Measurements from ENCODE around the gene PLXNA3. TPM values are rescaled to one million over a fixed set of nuclear protein-coding genes. Genes with fewer than 3 reads are reported as not detected.

The PLXNA3 gene
- total and polyA plus RNA-seq, 12 donors, result 9.7 to 35.3 (median 16.7) TPM

DNA sequence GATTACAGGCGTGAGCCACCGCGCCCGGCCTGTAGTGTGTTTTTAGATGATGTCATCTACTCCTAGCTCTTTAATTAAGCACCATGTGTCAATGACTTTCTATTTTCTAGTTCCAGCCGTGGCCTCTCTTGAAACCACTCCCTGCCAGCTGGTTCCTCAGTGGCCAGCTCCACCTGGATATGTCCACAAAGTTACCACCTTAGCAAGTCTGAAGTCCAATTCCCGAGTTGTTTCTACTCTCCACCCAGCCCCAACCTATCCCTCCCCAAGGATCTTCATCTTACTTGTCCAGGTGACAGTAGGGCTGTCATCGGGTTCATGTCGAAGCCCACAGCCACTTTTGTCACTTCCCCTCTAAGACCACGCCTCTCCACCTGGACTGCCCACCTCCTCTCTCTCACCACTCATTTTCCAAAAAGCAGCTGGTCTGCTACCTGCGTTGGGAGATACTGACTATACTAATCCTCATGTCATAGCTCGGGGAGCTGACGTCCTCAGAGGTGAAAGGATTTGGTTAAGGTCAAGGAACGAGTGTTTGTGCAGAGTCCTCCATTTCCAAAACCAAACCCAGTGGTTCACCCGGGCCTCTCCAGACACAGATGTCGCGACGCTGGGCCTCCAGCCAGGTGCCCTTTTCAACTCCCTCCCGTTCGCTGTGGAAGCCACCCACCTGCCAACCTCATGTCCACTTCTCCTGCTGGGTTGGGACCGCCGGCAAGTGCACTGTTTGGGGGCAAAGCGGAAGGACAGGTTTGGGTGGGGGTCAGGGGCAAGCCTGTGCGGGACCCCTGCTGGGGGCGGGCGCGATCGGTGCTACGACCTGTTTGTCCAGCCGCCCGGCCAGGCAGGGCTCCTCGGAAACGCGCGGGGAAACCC is 57.2 kb downstream of the PLXNA3 start:
- DNase-seq, result peak; percentile 23 to 48

DNA sequence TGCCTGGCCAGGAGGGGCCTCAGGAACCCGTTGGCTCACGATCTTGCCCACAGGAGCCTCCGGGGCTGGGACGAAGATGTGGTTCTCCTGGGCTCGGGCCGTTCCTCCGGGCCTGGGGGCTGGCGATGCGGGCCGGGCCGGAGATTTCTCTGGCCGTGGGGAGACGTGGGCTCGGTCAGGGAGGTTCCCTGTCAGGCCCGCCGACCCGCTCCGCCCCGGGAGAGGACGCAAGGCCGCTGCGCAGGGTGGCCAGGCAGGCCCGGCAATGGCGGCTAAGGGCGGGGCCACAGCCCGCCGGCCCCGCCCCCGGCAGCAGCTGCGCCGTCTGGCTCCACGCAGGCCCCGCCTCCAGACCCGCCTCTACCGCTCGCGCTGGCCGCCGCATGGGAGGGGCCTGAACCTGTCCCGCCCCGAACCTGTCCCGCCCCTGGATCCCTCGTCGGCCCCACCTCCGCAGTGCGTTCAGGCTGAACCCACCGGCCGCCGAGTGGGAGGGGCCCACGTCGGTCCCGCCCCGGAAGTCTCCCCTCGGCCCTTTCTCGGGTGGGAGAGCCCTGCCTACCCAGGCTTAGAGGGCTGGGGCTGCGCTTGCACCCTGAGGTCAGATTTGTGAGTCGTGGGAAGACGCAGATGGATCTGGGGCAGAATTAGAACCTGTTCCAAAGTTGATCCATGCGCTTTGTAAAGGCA is 58.0 kb downstream of the PLXNA3 start, which contains the start of gene FAM3A:
Gene FAM3A, minus strand, starts transcription at position 267 of the 690 bp plus-strand sequence. CDS start 460 bp downstream, outside the sequence.
- peak within 1 kb of the TSS; percentile 47 to 82 (median 72) for H3K4me3 ChIP-seq
- H3K27me3 ChIP-seq, result peaks cover 0 to 5% (median 0%) of the 10 kb centered on the region in 7 donors
- TF ChIP-seq, protein P1, sequence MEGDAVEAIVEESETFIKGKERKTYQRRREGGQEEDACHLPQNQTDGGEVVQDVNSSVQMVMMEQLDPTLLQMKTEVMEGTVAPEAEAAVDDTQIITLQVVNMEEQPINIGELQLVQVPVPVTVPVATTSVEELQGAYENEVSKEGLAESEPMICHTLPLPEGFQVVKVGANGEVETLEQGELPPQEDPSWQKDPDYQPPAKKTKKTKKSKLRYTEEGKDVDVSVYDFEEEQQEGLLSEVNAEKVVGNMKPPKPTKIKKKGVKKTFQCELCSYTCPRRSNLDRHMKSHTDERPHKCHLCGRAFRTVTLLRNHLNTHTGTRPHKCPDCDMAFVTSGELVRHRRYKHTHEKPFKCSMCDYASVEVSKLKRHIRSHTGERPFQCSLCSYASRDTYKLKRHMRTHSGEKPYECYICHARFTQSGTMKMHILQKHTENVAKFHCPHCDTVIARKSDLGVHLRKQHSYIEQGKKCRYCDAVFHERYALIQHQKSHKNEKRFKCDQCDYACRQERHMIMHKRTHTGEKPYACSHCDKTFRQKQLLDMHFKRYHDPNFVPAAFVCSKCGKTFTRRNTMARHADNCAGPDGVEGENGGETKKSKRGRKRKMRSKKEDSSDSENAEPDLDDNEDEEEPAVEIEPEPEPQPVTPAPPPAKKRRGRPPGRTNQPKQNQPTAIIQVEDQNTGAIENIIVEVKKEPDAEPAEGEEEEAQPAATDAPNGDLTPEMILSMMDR (IDR thresholded peaks at IDR 0.05), result no peak
- WGBS, 2 donors, result 0% methylated on average over 10 to 47 of the region's 59 CpGs
- H3K4me1 ChIP-seq, result peaks cover 0 to 27% (median 13%) of the 10 kb centered on the region in 9 donors
- peak within 1 kb of the TSS; percentile 84 to 99 (median 94) for H3K27ac ChIP-seq
- no peaks in the 10 kb centered on the region for H3K36me3 ChIP-seq
- ATAC-seq, result peak; percentile 95 to 98 (median 97)
- peak; percentile 93 to 95 for DNase-seq
- peaks cover 0 to 4% (median 0%) of the 10 kb centered on the region in 11 donors for H3K9me3 ChIP-seq
- intact Hi-C loops (cut with DNase I), result loop anchor here in 4 of 10 donors (1.0 to 10.0 kb wide), 5 partner anchors 25 to 121 kb away; partner anchors contain the start of genes SLC10A3 (in 2 of the 4), PLXNA3 (in 1 of the 4) and RPL10 (in 1 of the 4)

More for the DNA sequence above, 57.2 kb downstream of the PLXNA3 start:
- Histone ChIP-seq H3K27ac (peak overlapping the region; percentile 84 to 99 (median 94)), H3K4me1 (peaks cover 0 to 27% (median 13%) of the 10 kb centered on the region in 9 donors), H3K9me3 (peaks cover 0 to 4% (median 0%) of the 10 kb centered on the region in 11 donors), H3K36me3 (no peaks in the 10 kb centered on the region), H3K4me3 (peak overlapping the region; percentile 47 to 82 (median 72)), H3K27me3 (peaks cover 0 to 5% (median 0%) of the 10 kb centered on the region in 7 donors)
- TF ChIP-seq, protein P1 (IDR thresholded peaks at IDR 0.05), result no peak
- intact Hi-C loops (cut with DNase I), result loop anchor here in 2 of 10 donors (1.0 to 10.0 kb wide), 3 partner anchors 24 to 121 kb away; partner anchors contain the start of genes PLXNA3 (in 1 of the 2) and RPL10 (in 1 of the 2)
- WGBS, 2 donors, result 15 to 16% methylated on average over 34 of the region's 34 CpGs
- peak in 3 of 8 donors; percentile 6 to 24 (median 8) for ATAC-seq

- TF ChIP-seq, protein P1 (IDR thresholded peaks at IDR 0.05), result no peak
- ATAC-seq (peak; percentile 18 to 75 (median 56)), DNase-seq (no peak)
- intact Hi-C loops (cut with DNase I), result loop anchor here in 3 of 10 donors (1.0 to 10.0 kb wide), 4 partner anchors 26 to 122 kb away; partner anchors contain the start of genes SLC10A3 (in 2 of the 3), PLXNA3 (in 1 of the 3) and RPL10 (in 1 of the 3)
- Histone ChIP-seq H3K4me1 (peaks cover 0 to 27% (median 13%) of the 10 kb centered on the region in 9 donors), H3K27ac (peak overlapping the region; percentile 84 to 99 (median 94)), H3K36me3 (no peaks in the 10 kb centered on the region), H3K9me3 (peaks cover 0 to 4% (median 0%) of the 10 kb centered on the region in 11 donors), H3K4me3 (peak overlapping the region in 9 of 10 donors; percentile 23 to 82 (median 73)), H3K27me3 (peaks cover 0 to 5% (median 0%) of the 10 kb centered on the region in 7 donors)
- WGBS, 2 donors, result 2 to 3% methylated on average over 19 of the region's 19 CpGs
Observed at GRCh38 chrX:154516656-154517100, 58.6 kb downstream of the PLXNA3 start.

Measured in heart right ventricle (tissue), 16 donors.